Dendritic cell treated with granulocyte-macrophage colony-stimulating factor and Interleukin-4, amounts not matched to agents 40 ng/mL and 50 ng/mL, for 4 days (primary cell): ENCODE measurements around the gene CLIP3.
A peak's percentile ranks its signal among the peaks of the same experiment; 100 is the strongest.

Experiments
- H3K27ac Mint-ChIP-seq: one replicate; pipeline ENCODE4 v1.8.0; 2022; ENCODE audit warnings: mild to moderate bottlenecking, mixed read lengths
- H3K27me3 Mint-ChIP-seq: one replicate; pipeline ENCODE4 v1.8.0; 2022; ENCODE audit warnings: mild to moderate bottlenecking, mixed read lengths
- H3K36me3 Mint-ChIP-seq: one replicate; pipeline ENCODE4 v1.8.0; 2022; ENCODE audit warnings: low read depth, mixed read lengths
- H3K4me1 Mint-ChIP-seq: one replicate; pipeline ENCODE4 v1.8.0; 2022; ENCODE audit warnings: low read depth, mixed read lengths
- H3K4me3 Mint-ChIP-seq: one replicate; pipeline ENCODE4 v1.8.0; 2022; ENCODE audit warnings: mild to moderate bottlenecking, moderate library complexity, mixed read lengths
- H3K9me3 Mint-ChIP-seq: one replicate; pipeline ENCODE4 v1.8.0; 2022; ENCODE audit warnings: mixed read lengths
- intact Hi-C: fragments of 100-400 bp; cut with micrococcal nuclease; formaldehyde crosslinking; loops from one replicate; pipeline ENCODE4 v1.15.0; 2022

Gene CLIP3

GRCh38 chr19:36009220-36009619, 23.5 kb downstream of the CLIP3 start:
- peaks cover 19% of the 10 kb centered on the region for H3K27me3 Mint-ChIP-seq
- intact Hi-C loops: no loop called here
- H3K4me3 Mint-ChIP-seq: peak overlapping the region; percentile 56
- H3K4me1 Mint-ChIP-seq: peaks cover 35% of the 10 kb centered on the region
- H3K9me3 Mint-ChIP-seq: no peaks in the 10 kb centered on the region
- H3K36me3 Mint-ChIP-seq: peaks cover 24% of the 10 kb centered on the region
- peak overlapping the region; percentile 18 for H3K27ac Mint-ChIP-seq

GRCh38 chr19:36008336-36008978, 24.2 kb downstream of the CLIP3 start, which contains the start of gene SYNE4:
Gene SYNE4, minus strand, starts transcription at chr19:36008813. Its CDS starts 132 bp downstream, at chr19:36008681.
- H3K27ac Mint-ChIP-seq: peak within 1 kb of the TSS; percentile 18
- peak within 1 kb of the TSS; percentile 56 for H3K4me3 Mint-ChIP-seq
- peaks cover 19% of the 10 kb centered on the region for H3K27me3 Mint-ChIP-seq
- peaks cover 23% of the 10 kb centered on the region for H3K36me3 Mint-ChIP-seq
- no peaks in the 10 kb centered on the region for H3K9me3 Mint-ChIP-seq
- intact Hi-C loops: no loop called here
- H3K4me1 Mint-ChIP-seq: peaks cover 27% of the 10 kb centered on the region

DNA sequence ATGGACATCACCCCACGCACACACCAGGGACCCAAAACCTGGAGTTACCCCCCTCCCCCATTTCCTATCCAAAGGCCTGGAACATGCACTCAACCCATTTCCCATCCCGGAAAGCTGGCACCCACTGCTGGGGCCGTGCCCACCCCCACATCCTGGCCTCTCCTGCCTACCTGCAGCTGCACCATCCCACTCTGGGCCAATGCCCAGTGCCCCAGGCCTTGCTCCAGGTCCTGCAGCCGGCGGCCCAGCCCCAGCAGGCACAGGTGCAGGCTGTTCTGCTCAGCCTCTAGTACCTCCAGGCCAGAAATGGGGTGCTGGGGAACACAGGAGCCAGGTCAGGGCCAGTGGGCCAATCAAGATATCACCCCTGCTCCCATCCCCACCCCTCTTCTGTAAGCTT, 25.7 kb downstream of the CLIP3 start:
- peaks cover 19% of the 10 kb centered on the region for H3K27me3 Mint-ChIP-seq
- no peak overlapping the region for H3K4me3 Mint-ChIP-seq
- peaks cover 20% of the 10 kb centered on the region for H3K4me1 Mint-ChIP-seq
- no peaks in the 10 kb centered on the region for H3K9me3 Mint-ChIP-seq
- no peak overlapping the region for H3K27ac Mint-ChIP-seq
- intact Hi-C loops: no loop called here
- H3K36me3 Mint-ChIP-seq: peaks cover 33% of the 10 kb centered on the region

DNA sequence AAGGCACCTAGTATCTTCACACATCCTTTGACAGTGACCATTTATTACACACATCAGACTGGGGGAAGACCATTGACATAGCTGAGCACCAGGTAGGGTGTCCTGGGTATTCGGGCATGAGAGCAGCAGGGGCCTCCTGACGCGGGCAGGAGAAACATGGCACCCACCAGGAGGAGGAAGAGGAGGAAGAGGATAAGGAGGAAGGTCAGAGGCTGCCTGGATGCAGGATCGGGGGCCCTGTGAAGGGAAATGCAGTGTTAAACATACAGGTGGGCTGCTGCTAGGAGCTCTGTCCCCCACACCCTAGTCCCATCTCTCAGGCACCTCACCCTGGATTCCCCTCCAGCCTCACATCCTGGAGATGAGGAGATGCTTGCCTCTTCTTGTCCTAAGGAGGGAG, 29.4 kb downstream of the CLIP3 start:
- no peaks in the 10 kb centered on the region for H3K9me3 Mint-ChIP-seq
- peaks cover 9% of the 10 kb centered on the region for H3K4me1 Mint-ChIP-seq
- peaks cover 56% of the 10 kb centered on the region for H3K36me3 Mint-ChIP-seq
- intact Hi-C loops: no loop called here
- H3K27ac Mint-ChIP-seq: no peak overlapping the region
- peaks cover under 1% of the 10 kb centered on the region for H3K27me3 Mint-ChIP-seq
- no peak overlapping the region for H3K4me3 Mint-ChIP-seq

- Mint-ChIP-seq H3K9me3 (no peaks in the 10 kb centered on the region), H3K4me1 (peaks cover 19% of the 10 kb centered on the region), H3K27ac (no peak overlapping the region), H3K4me3 (no peak overlapping the region), H3K27me3 (no peaks in the 10 kb centered on the region), H3K36me3 (peaks cover 66% of the 10 kb centered on the region)
- intact Hi-C loops: no loop called here
These were observed 31.1 kb downstream of the CLIP3 start for GRCh38 chr19:36001605-36002004.

- Mint-ChIP-seq H3K4me1 (peaks cover 45% of the 10 kb centered on the region), H3K9me3 (no peaks in the 10 kb centered on the region), H3K27ac (no peak overlapping the region), H3K36me3 (peaks cover 52% of the 10 kb centered on the region), H3K27me3 (no peaks in the 10 kb centered on the region), H3K4me3 (peak overlapping the region; percentile 84)
- intact Hi-C loops: loop anchor here (5.0 kb wide), 1 partner anchor 56 kb away; the partner anchor contains the start of genes THAP8 and WDR62
These were observed 35.9 kb downstream of the CLIP3 start for GRCh38 chr19:35996777-35997176.

GRCh38 chr19:35995048-35995993, 37.4 kb downstream of the CLIP3 start, which contains the start of gene SDHAF1:
Gene SDHAF1, plus strand, starts transcription at chr19:35995188. Its CDS starts 87 bp downstream, at chr19:35995275.
- intact Hi-C loops: loop anchor here (5.0 kb wide), 1 partner anchor 57 kb away; the partner anchor contains the start of genes THAP8 and WDR62
- Mint-ChIP-seq H3K4me1 (peaks cover 52% of the 10 kb centered on the region), H3K9me3 (peaks cover 6% of the 10 kb centered on the region), H3K27ac (peak within 1 kb of the TSS; percentile 86), H3K27me3 (no peaks in the 10 kb centered on the region), H3K4me3 (peak within 1 kb of the TSS; percentile 84), H3K36me3 (peaks cover 39% of the 10 kb centered on the region)

DNA sequence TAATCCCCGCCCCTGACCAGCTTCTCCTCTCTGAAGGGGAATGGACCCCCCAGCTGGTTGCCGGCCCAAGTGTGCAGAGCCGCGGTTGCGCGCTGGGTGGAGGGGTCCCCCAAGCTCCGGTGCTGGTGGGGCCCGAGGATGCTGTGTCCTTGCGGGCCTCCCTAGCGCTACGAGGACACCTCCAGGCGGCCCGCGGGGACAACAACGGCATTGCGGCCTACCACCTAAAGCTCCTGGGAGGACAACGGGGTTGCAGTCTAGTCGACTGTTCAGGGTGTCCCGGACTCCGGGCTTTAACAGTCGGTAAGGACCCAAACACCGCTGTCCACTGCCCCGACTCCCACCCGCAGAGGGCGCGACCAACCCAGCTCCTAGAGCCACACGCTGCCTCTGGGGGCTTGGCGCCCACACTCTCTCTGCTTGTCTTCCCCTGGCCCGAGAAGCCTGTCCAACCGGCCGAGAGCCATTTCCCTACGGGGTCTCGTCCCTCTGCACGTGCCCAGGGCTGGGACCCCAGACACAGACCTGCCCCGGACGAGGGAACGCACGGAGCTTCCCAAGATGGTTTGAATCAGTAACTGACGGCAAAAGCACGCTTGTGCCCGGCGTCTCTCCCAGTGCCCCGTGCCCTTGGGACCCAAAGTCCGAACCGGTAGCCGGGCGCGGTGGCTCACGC, 38.6 kb downstream of the CLIP3 start:
- intact Hi-C loops: loop anchor here (5.0 kb wide), 1 partner anchor 37 kb away; no protein-coding TSS in a partner anchor
- H3K4me3 Mint-ChIP-seq: peak overlapping the region; percentile 84
- no peaks in the 10 kb centered on the region for H3K27me3 Mint-ChIP-seq

GRCh38 chr19:35992907-35993765, 39.5 kb downstream of the CLIP3 start:
- peak overlapping the region; percentile 17 for H3K27ac Mint-ChIP-seq
- H3K4me1 Mint-ChIP-seq: peaks cover 50% of the 10 kb centered on the region
- H3K27me3 Mint-ChIP-seq: no peaks in the 10 kb centered on the region
- intact Hi-C loops: loop anchor here (5.0 kb wide), 1 partner anchor 36 kb away; no protein-coding TSS in a partner anchor
- no peak overlapping the region for H3K4me3 Mint-ChIP-seq
- H3K36me3 Mint-ChIP-seq: peaks cover 20% of the 10 kb centered on the region
- peaks cover 6% of the 10 kb centered on the region for H3K9me3 Mint-ChIP-seq

More for the DNA sequence above, 38.6 kb downstream of the CLIP3 start:
- H3K9me3 Mint-ChIP-seq: peaks cover 6% of the 10 kb centered on the region
- H3K27ac Mint-ChIP-seq: peak overlapping the region; percentile 86
- H3K4me1 Mint-ChIP-seq: peaks cover 54% of the 10 kb centered on the region
- H3K36me3 Mint-ChIP-seq: peaks cover 29% of the 10 kb centered on the region

- no peak overlapping the region for H3K27ac Mint-ChIP-seq
- H3K4me3 Mint-ChIP-seq: no peak overlapping the region
- intact Hi-C loops: loop anchor here (5.0 kb wide), 1 partner anchor 35 kb away; no protein-coding TSS in a partner anchor
- H3K27me3 Mint-ChIP-seq: peaks cover 3% of the 10 kb centered on the region
- H3K4me1 Mint-ChIP-seq: peaks cover 49% of the 10 kb centered on the region
- peaks cover 7% of the 10 kb centered on the region for H3K36me3 Mint-ChIP-seq
- H3K9me3 Mint-ChIP-seq: peaks cover 6% of the 10 kb centered on the region
These were observed 40.8 kb downstream of the CLIP3 start for GRCh38 chr19:35991731-35992450.

GRCh38 chr19:35990771-35991730, 41.6 kb downstream of the CLIP3 start:
- Mint-ChIP-seq H3K4me3 (no peak overlapping the region), H3K36me3 (no peaks in the 10 kb centered on the region), H3K27me3 (peaks cover 4% of the 10 kb centered on the region), H3K27ac (no peak overlapping the region), H3K9me3 (peaks cover 6% of the 10 kb centered on the region), H3K4me1 (peaks cover 48% of the 10 kb centered on the region)
- intact Hi-C loops: loop anchor here (5.0 kb wide), 1 partner anchor 34 kb away; no protein-coding TSS in a partner anchor
